Endothelial cell of umbilical vein (primary cell): ENCODE results near the gene OCA2. TPM values are rescaled to one million over a fixed set of nuclear protein-coding genes. Genes with fewer than 3 reads are reported as not detected.

Experiments
- BruUV-seq: library from RNA; stranded (reverse); fragments of 400-500 nt; replicated peaks from 2 replicates; lab custom pipeline; 2021; lab: Mats Ljungman, UMichigan
- CTCF ChIA-PET: fragments of 300-600, 350-600 bp; sonication (Branson Sonifier 250); formaldehyde crosslinking; loops from one replicate; lab custom pipeline; 2021; ENCODE audit warnings: antibody characterized with exemption, inconsistent platforms; lab: Charles Lee
- POLR2A ChIA-PET: fragments of 300-600, 350-600 bp; sonication (Branson Sonifier 250); formaldehyde crosslinking; loops from one replicate; lab custom pipeline; 2021; ENCODE audit warnings: antibody characterized with exemption, inconsistent platforms; lab: Charles Lee
- DNase-seq: peaks from one replicate; pipeline ENCODE4 v3.0.0-alpha.2; 2011; ENCODE audit warnings: low read depth, low spot score
- FAIRE-seq: peaks from 2 replicates; lab custom pipeline; 2011; peaks lifted over from hg19 to GRCh38; lab: Jason Lieb, UNC
- H2AFZ ChIP-seq: 2 replicates; pipeline ENCODE4 v1.6.0; 2012; ENCODE audit warnings: low read depth, low read length, control low read depth, inconsistent platforms
- H3K27ac ChIP-seq: 2 replicates; pipeline ENCODE4 v1.5.1; 2011; ENCODE audit warnings: low read depth, mild to moderate bottlenecking, control low read depth, low read length, moderate library complexity; ENCODE audit not compliant: insufficient read depth
- H3K27me3 ChIP-seq, 2 experiments: 2 replicates each; pipeline versions ENCODE4 v1.6.0 to v1.6.1; 2011; ENCODE audit warnings: low read length in 2 of 2, mixed read lengths in 1 of 2; ENCODE audit not compliant: control insufficient read depth in 2 of 2, insufficient read depth in 2 of 2
- H3K36me3 ChIP-seq, 2 experiments: 2 replicates in 1 of 2; 3 replicates in 1 of 2; pipeline ENCODE4 v1.5.1; 2011; ENCODE audit warnings: low read length in 2 of 2, mild to moderate bottlenecking in 1 of 2, moderate library complexity in 1 of 2; ENCODE audit not compliant: control insufficient read depth in 2 of 2, insufficient read depth in 2 of 2; ENCODE audit errors: extremely low read depth in 1 of 2
- H3K4me1 ChIP-seq: 3 replicates; pipeline ENCODE4 v1.5.1; 2011; ENCODE audit warnings: mild to moderate bottlenecking, low read length; ENCODE audit not compliant: control insufficient read depth, insufficient read depth; ENCODE audit errors: extremely low read depth
- H3K4me2 ChIP-seq: 2 replicates; pipeline ENCODE4 v1.6.1; 2011; ENCODE audit warnings: low read length, control low read depth, mixed read lengths; ENCODE audit not compliant: insufficient read depth
- H3K4me3 ChIP-seq, 3 experiments: fragments of 200-600 bp in 1 of 3; sonication (generic), shearing (Covaris generic) in 1 of 3; replicated peaks in 1 of 3; 2 replicates each; pipeline ENCODE4 v1.5.1; 2011 to 2016; ENCODE audit warnings: control low read depth in 3 of 3, low read length in 3 of 3, mild to moderate bottlenecking in 2 of 3, inconsistent platforms in 1 of 3, low read depth in 1 of 3, moderate library complexity in 1 of 3; ENCODE audit not compliant: insufficient read depth in 1 of 3
- H3K79me2 ChIP-seq: 2 replicates; pipeline ENCODE4 v1.6.0; 2012; ENCODE audit warnings: low read length, inconsistent platforms; ENCODE audit not compliant: control insufficient read depth, insufficient read depth
- H3K9ac ChIP-seq: replicated peaks from 2 replicates; pipeline ENCODE3; 2011; ENCODE audit warnings: low read length, control low read depth; ENCODE audit not compliant: insufficient read depth; ENCODE audit errors: extremely low read depth
- H3K9me1 ChIP-seq: replicated peaks from 3 replicates; pipeline ENCODE4 v1.6.0; 2011; ENCODE audit warnings: mild to moderate bottlenecking, low read length; ENCODE audit not compliant: control insufficient read depth, insufficient read depth; ENCODE audit errors: extremely low read depth
- H3K9me3 ChIP-seq: replicated peaks from 2 replicates; pipeline ENCODE4 v1.5.1; 2012; ENCODE audit warnings: low read length, inconsistent platforms; ENCODE audit not compliant: control insufficient read depth, insufficient read depth
- H4K20me1 ChIP-seq: replicated peaks from 2 replicates; pipeline ENCODE3; 2011; ENCODE audit warnings: mild to moderate bottlenecking, low read length; ENCODE audit not compliant: control insufficient read depth, insufficient read depth; ENCODE audit errors: extremely low read depth
- GATA2 ChIP-seq: IDR thresholded peaks from 2 replicates; pipeline ENCODE4 v1.7.0; 2011; ENCODE audit warnings: low read depth, mild to moderate bottlenecking, moderate library complexity, mixed read lengths, low read length; ENCODE audit not compliant: insufficient read length, insufficient read depth
- POLR2A ChIP-seq: IDR thresholded peaks from 2 replicates; pipeline ENCODE4 v1.6.1; 2012; ENCODE audit warnings: low read depth, mild to moderate bottlenecking, control low read depth, low read length
- POLR2AphosphoS5 ChIP-seq: IDR thresholded peaks from 2 replicates; pipeline ENCODE4 v1.6.1; 2012; ENCODE audit warnings: low read depth, mild to moderate bottlenecking, control low read depth, low read length, moderate library complexity; ENCODE audit not compliant: insufficient read depth
- dilution Hi-C: fragments of 300-500 bp; cut with MboI; formaldehyde crosslinking; loops from one replicate; pipeline ENCODE4 v1.15.0; 2019; ENCODE audit warnings: low sequenced_read_pairs; ENCODE audit not compliant: extremely low pct_ligation_motif_present
- intact Hi-C: fragments of 100-400 bp; cut with micrococcal nuclease; formaldehyde crosslinking; loops from one replicate; pipeline ENCODE4 v1.10.0; 2022
- polyA plus RNA-seq, 4 experiments: library from polyadenylated mRNA; depleted of rRNA in 3 of 4; stranded (reverse) in 3 of 4; unstranded in 1 of 4; fragments of >200 nt; gene quantifications; 2 replicates each; pipeline versions ENCODE4 v1.2.1 to v1.2.3, GENCODE V29; 2011 to 2012; ENCODE audit warnings: missing spikeins in 1 of 4
- total RNA-seq: library from RNA; stranded (reverse); gene quantifications from 2 replicates; pipeline ENCODE4 v1.2.3, GENCODE V29; 2021
- TF ChIP-seq, protein P1 (sequence below): IDR thresholded peaks from 2 replicates; pipeline ENCODE4 v1.6.1; 2011; ENCODE audit not compliant: insufficient read depth, insufficient read length

OCA2 gene
- total and polyA plus RNA-seq, 2 donors (not counting 3 experiments of a cell fraction or from before 2014, with no cell fraction given) = not detected

GRCh38 chr15:28080386-28080785, 18.7 kb downstream of the OCA2 start:
- POLR2A ChIA-PET = no interaction called here
- H3K4me1 ChIP-seq = no peaks in the 10 kb centered on the region
- no peaks in the 10 kb centered on the region for H3K36me3 ChIP-seq
- no peak overlapping the region for H3K27ac ChIP-seq
- H3K9me3 ChIP-seq = no peaks in the 10 kb centered on the region
- no peak overlapping the region for H3K4me3 ChIP-seq
- H3K79me2 ChIP-seq = no peaks in the 10 kb centered on the region
- dilution Hi-C loops (no loop called here), intact Hi-C loops (no loop called here)
- no peaks in the 10 kb centered on the region for H4K20me1 ChIP-seq
- no peak for FAIRE-seq
- H3K9ac ChIP-seq = no peak overlapping the region
- H3K9me1 ChIP-seq = no peaks in the 10 kb centered on the region
- no peaks in the 10 kb centered on the region for H3K27me3 ChIP-seq
- BruUV-seq = no TSS peak
- no peak overlapping the region for H2AFZ ChIP-seq
- no peak overlapping the region for H3K4me2 ChIP-seq
- TF ChIP-seq, protein P1, sequence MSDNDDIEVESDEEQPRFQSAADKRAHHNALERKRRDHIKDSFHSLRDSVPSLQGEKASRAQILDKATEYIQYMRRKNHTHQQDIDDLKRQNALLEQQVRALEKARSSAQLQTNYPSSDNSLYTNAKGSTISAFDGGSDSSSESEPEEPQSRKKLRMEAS = no peak
- TF ChIP-seq POLR2A = no peak
- TF ChIP-seq GATA2 = no peak
- CTCF ChIA-PET = interaction anchor here (1.1 kb wide), 1 partner anchor 46 kb away, joined by 4 read pairs; no protein-coding TSS in a partner anchor
- no peak for DNase-seq

GRCh38 chr15:28079313-28079969, 19.7 kb downstream of the OCA2 start:
- FAIRE-seq (no peak), DNase-seq (no peak)
- no peak overlapping the region for H2AFZ ChIP-seq
- no TSS peak for BruUV-seq
- H4K20me1 ChIP-seq = no peaks in the 10 kb centered on the region
- TF ChIP-seq POLR2AphosphoS5 (no peak), GATA2 (no peak), POLR2A (no peak)
- ChIA-PET CTCF (interaction anchor here (1.1 kb wide), 1 partner anchor 47 kb away, joined by 4 read pairs; no protein-coding TSS in a partner anchor), POLR2A (no interaction called here)
- no peaks in the 10 kb centered on the region for H3K4me1 ChIP-seq
- no peaks in the 10 kb centered on the region for H3K27me3 ChIP-seq
- H3K36me3 ChIP-seq = no peaks in the 10 kb centered on the region
- H3K4me3 ChIP-seq = no peak overlapping the region
- no peaks in the 10 kb centered on the region for H3K9me3 ChIP-seq
- dilution Hi-C loops = no loop called here
- H3K27ac ChIP-seq = no peak overlapping the region
- H3K9me1 ChIP-seq = no peaks in the 10 kb centered on the region
- no peaks in the 10 kb centered on the region for H3K79me2 ChIP-seq
- H3K4me2 ChIP-seq = no peak overlapping the region
- no peak overlapping the region for H3K9ac ChIP-seq
- intact Hi-C loops = no loop called here
